ENCODE data around the gene ANKRD10. TPM values are rescaled to one million over a fixed set of nuclear protein-coding genes. Genes with fewer than 3 reads are reported as not detected.
A peak's percentile ranks its signal among the peaks of the same experiment; 100 is the strongest.

The ANKRD10 gene
- total and polyA plus RNA-seq, 7 donors: 82.0 to 225 (median 115) TPM

GRCh38 chr13:110921695-110922094 lies 6.8 kb upstream of the ANKRD10 start:
- DNase-seq (no peak), ATAC-seq (no peak)
- Histone ChIP-seq H3K27me3 (ENCODE audit: insufficient read depth in 3 of 3, low read length in 2 of 3) (no peaks in the 10 kb centered on the region), H3K4me1 (peaks cover 60% of the 10 kb centered on the region), H3K9me3 (no peaks in the 10 kb centered on the region), H3K4me3 (no peak overlapping the region), H3K27ac (no peak overlapping the region), H3K36me3 (ENCODE audit: insufficient read depth in 1 of 2, low read depth in 1 of 2) (no peaks in the 10 kb centered on the region)
- TF ChIP-seq CTCF (IDR thresholded peaks at IDR 0.05): no peak
- WGBS, 3 donors: 71 to 82% (median 79%) methylated on average over 8 of the region's 8 CpGs
- intact Hi-C loops (cut with DNase I): no loop called here

- WGBS, 3 donors: 66 to 73% (median 71%) methylated on average over 13 of the region's 13 CpGs
- Histone ChIP-seq H3K9me3 (no peaks in the 10 kb centered on the region), H3K36me3 (ENCODE audit: insufficient read depth in 1 of 2, low read depth in 1 of 2) (no peaks in the 10 kb centered on the region), H3K27me3 (ENCODE audit: insufficient read depth in 3 of 3, low read length in 2 of 3) (no peaks in the 10 kb centered on the region), H3K4me1 (peaks cover 63% of the 10 kb centered on the region), H3K27ac (peak overlapping the region; percentile 19), H3K4me3 (no peak overlapping the region)
- no peak for DNase-seq
- no peak for ATAC-seq
- no peak for TF ChIP-seq CTCF (IDR thresholded peaks at IDR 0.05)
- intact Hi-C loops (cut with DNase I): no loop called here
Measured at GRCh38 chr13:110921209-110921608, 6.3 kb upstream of the ANKRD10 start.

GRCh38 chr13:110920038-110920437 lies 5.2 kb upstream of the ANKRD10 start:
- WGBS, 3 donors: 42 to 49% (median 49%) methylated on average over 5 of the region's 5 CpGs
- Histone ChIP-seq H3K4me3 (no peak overlapping the region), H3K36me3 (ENCODE audit: insufficient read depth in 1 of 2, low read depth in 1 of 2) (no peaks in the 10 kb centered on the region), H3K27me3 (ENCODE audit: insufficient read depth in 3 of 3, low read length in 2 of 3) (no peaks in the 10 kb centered on the region), H3K27ac (peak overlapping the region; percentile 19), H3K4me1 (peaks cover 54% of the 10 kb centered on the region), H3K9me3 (no peaks in the 10 kb centered on the region)
- DNase-seq: peak; percentile 36 to 53
- TF ChIP-seq CTCF (IDR thresholded peaks at IDR 0.05): peak; percentile 4
- intact Hi-C loops (cut with DNase I): no loop called here
- no peak for ATAC-seq

GRCh38 chr13:110916301-110917142 lies 1.7 kb upstream of the ANKRD10 start:
- H3K27me3 ChIP-seq (ENCODE audit: insufficient read depth in 3 of 3, low read length in 2 of 3): no peaks in the 10 kb centered on the region
- no peak for TF ChIP-seq CTCF (IDR thresholded peaks at IDR 0.05)
- 57 to 65% (median 58%) methylated on average over 9 of the region's 9 CpGs for WGBS, 3 donors
- H3K4me1 ChIP-seq: peaks cover 39% of the 10 kb centered on the region
- intact Hi-C loops (cut with DNase I): loop anchor here (2.0 to 10.0 kb wide), 4 partner anchors 90 to 298 kb away; no protein-coding TSS in a partner anchor
- ATAC-seq: no peak
- H3K36me3 ChIP-seq (ENCODE audit: insufficient read depth in 1 of 2, low read depth in 1 of 2): no peaks in the 10 kb centered on the region
- peak overlapping the region; percentile 89 for H3K4me3 ChIP-seq
- no peak for DNase-seq
- H3K27ac ChIP-seq: peak overlapping the region; percentile 99
- no peaks in the 10 kb centered on the region for H3K9me3 ChIP-seq
